Right renal cortex interstitium (tissue), 3 donors: ENCODE measurements around the gene RAD21L1. TPM values are rescaled to one million over a fixed set of nuclear protein-coding genes. Genes with fewer than 3 reads are reported as not detected.

ENCODE experiments used
- polyA plus RNA-seq, 3 donors: library from polyadenylated mRNA; unstranded; fragments of 120-200 nt; gene quantifications; one replicate each; pipeline ENCODE4 v1.2.1, GENCODE V29; 2013; ENCODE audit not compliant: insufficient read length in 3 of 3

The RAD21L1 gene
- polyA plus RNA-seq, 3 donors = not detected

Other genes with a start within 250 kb of the RAD21L1 start
- gene RSPO4, start 223.7 kb upstream of the RAD21L1 start, polyA plus RNA-seq = 1 to 10 TPM; 1.0 to 1.1 (median 1.1) TPM
- 100 to 1,000 TPM; 117 to 136 (median 119) TPM for gene PSMF1, start 107.4 kb upstream of the RAD21L1 start, polyA plus RNA-seq
- gene TMEM74B, start 41.1 kb upstream of the RAD21L1 start, polyA plus RNA-seq = 1 to 10 TPM; 2.0 to 2.6 (median 2.1) TPM
- under 1 TPM; 0.37 to 0.58 (median 0.49) TPM for gene C20orf202, start 22.6 kb upstream of the RAD21L1 start, polyA plus RNA-seq
- gene SNPH, start 40.2 kb downstream of the RAD21L1 start, polyA plus RNA-seq = 1 to 10 TPM; 1.8 to 3.1 (median 2.2) TPM
- gene SDCBP2, start 103.1 kb downstream of the RAD21L1 start, polyA plus RNA-seq = 1 to 10 TPM; 2.2 to 2.4 (median 2.2) TPM
- gene FKBP1A, start 167.0 kb downstream of the RAD21L1 start, polyA plus RNA-seq = 100 to 1,000 TPM; 388 to 407 (median 406) TPM
- 100 to 1,000 TPM in 2 of 3 donors, 10 to 100 TPM in 1; 97.5 to 107 (median 100) TPM for gene NSFL1C, start 240.8 kb downstream of the RAD21L1 start, polyA plus RNA-seq